Ishikawa (cell line): Measurements from ENCODE around the gene GRB7.
A peak's percentile ranks its signal among the peaks of the same experiment; 100 is the strongest.

Experiments
- CEBPB ChIP-seq: IDR thresholded peaks from 2 replicates; pipeline ENCODE4 v1.6.1; 2012
- CREB1 ChIP-seq: IDR thresholded peaks from 2 replicates; pipeline ENCODE4 v1.6.1; 2012; ENCODE audit warnings: low read depth
- EGR1 ChIP-seq: IDR thresholded peaks from 2 replicates; pipeline ENCODE4 v1.6.1; 2012
- EP300 ChIP-seq: IDR thresholded peaks from 2 replicates; pipeline ENCODE4 v1.6.1; 2012; ENCODE audit warnings: borderline replicate concordance
- FOXM1 ChIP-seq: IDR thresholded peaks from 2 replicates; pipeline ENCODE4 v1.6.1; 2012; ENCODE audit warnings: low read depth, borderline replicate concordance
- NFIC ChIP-seq: IDR thresholded peaks from 2 replicates; pipeline ENCODE4 v1.6.1; 2012
- RAD21 ChIP-seq: IDR thresholded peaks from 2 replicates; pipeline ENCODE4 v1.6.1; 2012; ENCODE audit warnings: low read depth
- TAF1 ChIP-seq: IDR thresholded peaks from 2 replicates; pipeline ENCODE4 v1.6.1; 2012; ENCODE audit warnings: low read depth, mild to moderate bottlenecking
- TCF12 ChIP-seq: IDR thresholded peaks from 2 replicates; pipeline ENCODE4 v1.6.1; 2012; ENCODE audit warnings: low read depth
- TEAD4 ChIP-seq: IDR thresholded peaks from 2 replicates; pipeline ENCODE4 v1.6.1; 2012
- YY1 ChIP-seq: IDR thresholded peaks from 2 replicates; pipeline ENCODE4 v1.6.1; 2012; ENCODE audit warnings: low read depth
- ZBTB7A ChIP-seq: IDR thresholded peaks from 2 replicates; pipeline ENCODE4 v1.6.1; 2012; ENCODE audit warnings: low read depth
- TF ChIP-seq, protein P1 (sequence below): IDR thresholded peaks from 2 replicates; pipeline ENCODE4 v1.6.1; 2012
- TF ChIP-seq, protein P2 (sequence below): IDR thresholded peaks from 2 replicates; pipeline ENCODE4 v1.6.1; 2012
- TF ChIP-seq, protein P3 (sequence below): IDR thresholded peaks from 2 replicates; pipeline ENCODE4 v1.6.1; 2012; ENCODE audit warnings: low read depth, mild to moderate bottlenecking

The GRB7 gene

DNA sequence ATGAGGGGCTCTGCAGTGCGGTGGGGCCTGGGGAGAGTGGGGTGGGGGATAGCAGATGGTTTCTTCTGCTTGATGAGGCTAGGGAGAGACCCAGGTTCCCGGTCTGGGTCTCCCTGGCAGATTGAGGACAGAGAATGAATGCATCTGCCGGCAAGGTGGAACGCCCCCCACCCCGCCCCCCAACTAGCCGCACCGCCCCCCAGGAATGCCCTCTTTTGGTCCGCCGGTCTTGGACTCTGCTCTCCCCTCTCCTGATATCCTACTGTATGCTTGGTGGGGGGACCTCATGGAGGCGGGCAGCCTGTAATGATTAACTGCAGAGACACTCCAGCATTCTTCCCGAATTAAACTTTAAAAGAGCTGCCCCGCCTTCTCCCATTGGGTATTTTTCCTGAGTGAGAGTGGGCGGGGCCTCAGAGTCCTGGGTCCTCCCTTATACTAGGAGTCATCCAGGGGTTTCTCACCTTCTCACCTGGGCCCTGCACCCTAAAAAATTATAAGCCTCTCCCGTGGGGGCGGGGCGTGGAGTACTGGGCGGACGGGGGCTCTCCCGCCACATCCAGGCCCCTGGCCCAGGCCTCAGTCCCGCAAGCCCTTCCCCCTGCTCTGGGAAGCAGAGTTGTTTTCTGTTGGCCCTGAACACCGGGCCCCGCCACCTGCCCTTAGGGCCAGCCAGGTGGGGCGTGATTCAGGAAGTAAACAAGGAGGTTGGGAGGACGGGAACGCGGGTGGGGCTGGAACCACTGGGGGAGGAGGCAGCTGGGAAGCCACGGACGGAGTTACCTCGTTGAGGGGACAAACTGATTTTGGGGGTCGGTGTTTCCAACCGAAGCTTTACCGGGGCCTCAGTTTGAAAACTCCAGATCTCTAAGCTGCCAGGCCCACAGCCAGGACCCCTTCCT is 1.5 kb downstream of the GRB7 start:
- TF ChIP-seq, protein P1, sequence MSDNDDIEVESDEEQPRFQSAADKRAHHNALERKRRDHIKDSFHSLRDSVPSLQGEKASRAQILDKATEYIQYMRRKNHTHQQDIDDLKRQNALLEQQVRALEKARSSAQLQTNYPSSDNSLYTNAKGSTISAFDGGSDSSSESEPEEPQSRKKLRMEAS, result peak; percentile 77
- TF ChIP-seq TEAD4 (0 out of 2 replicates have a peak, but pooled peaks have one; percentile 13), TCF12 (peak; percentile 43), NFIC (peak; percentile 60), CREB1 (no peak), EP300 (peak; percentile 28; the same call in 1 of the 2 replicates), YY1 (no peak), FOXM1 (no peak), EGR1 (no peak), CEBPB (no peak), RAD21 (no peak), TAF1 (no peak), ZBTB7A (no peak; the same call in 1 of the 2 replicates)
- TF ChIP-seq, protein P2, sequence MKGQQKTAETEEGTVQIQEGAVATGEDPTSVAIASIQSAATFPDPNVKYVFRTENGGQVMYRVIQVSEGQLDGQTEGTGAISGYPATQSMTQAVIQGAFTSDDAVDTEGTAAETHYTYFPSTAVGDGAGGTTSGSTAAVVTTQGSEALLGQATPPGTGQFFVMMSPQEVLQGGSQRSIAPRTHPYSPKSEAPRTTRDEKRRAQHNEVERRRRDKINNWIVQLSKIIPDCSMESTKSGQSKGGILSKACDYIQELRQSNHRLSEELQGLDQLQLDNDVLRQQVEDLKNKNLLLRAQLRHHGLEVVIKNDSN, result 0 out of 2 replicates have a peak, but pooled peaks have one; percentile 33
- TF ChIP-seq, protein P3, sequence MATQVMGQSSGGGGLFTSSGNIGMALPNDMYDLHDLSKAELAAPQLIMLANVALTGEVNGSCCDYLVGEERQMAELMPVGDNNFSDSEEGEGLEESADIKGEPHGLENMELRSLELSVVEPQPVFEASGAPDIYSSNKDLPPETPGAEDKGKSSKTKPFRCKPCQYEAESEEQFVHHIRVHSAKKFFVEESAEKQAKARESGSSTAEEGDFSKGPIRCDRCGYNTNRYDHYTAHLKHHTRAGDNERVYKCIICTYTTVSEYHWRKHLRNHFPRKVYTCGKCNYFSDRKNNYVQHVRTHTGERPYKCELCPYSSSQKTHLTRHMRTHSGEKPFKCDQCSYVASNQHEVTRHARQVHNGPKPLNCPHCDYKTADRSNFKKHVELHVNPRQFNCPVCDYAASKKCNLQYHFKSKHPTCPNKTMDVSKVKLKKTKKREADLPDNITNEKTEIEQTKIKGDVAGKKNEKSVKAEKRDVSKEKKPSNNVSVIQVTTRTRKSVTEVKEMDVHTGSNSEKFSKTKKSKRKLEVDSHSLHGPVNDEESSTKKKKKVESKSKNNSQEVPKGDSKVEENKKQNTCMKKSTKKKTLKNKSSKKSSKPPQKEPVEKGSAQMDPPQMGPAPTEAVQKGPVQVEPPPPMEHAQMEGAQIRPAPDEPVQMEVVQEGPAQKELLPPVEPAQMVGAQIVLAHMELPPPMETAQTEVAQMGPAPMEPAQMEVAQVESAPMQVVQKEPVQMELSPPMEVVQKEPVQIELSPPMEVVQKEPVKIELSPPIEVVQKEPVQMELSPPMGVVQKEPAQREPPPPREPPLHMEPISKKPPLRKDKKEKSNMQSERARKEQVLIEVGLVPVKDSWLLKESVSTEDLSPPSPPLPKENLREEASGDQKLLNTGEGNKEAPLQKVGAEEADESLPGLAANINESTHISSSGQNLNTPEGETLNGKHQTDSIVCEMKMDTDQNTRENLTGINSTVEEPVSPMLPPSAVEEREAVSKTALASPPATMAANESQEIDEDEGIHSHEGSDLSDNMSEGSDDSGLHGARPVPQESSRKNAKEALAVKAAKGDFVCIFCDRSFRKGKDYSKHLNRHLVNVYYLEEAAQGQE, result no peak

DNA sequence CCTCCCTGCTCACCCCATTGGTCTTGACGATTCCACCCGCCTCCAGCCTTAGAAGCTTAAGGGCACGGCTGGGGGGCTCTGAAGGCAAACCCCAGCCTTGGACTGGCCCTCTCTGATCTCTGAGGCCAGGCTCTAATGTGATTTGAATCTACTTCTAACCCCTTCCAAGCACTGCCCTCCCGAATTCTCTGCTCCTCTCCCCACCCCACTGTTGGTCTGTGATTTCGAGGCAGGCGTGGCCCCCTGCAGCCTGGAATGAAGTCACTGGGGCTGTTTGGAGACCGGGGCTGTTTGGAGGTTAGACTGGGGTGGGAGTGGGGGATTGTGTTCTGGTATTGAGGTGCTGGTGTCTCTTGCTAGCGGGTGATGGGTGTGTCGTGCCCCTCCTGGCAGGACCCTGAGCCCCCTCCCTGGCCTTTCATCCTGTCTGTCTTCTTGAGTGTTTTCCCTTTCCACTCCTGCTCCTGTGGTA is 2.2 kb downstream of the GRB7 start:
- TF ChIP-seq ZBTB7A (0 out of 2 replicates have a peak, but pooled peaks have one; percentile 26), TCF12 (0 out of 2 replicates have a peak, but pooled peaks have one; percentile 2), RAD21 (no peak), TEAD4 (no peak)
- TF ChIP-seq, protein P2, result no peak

DNA sequence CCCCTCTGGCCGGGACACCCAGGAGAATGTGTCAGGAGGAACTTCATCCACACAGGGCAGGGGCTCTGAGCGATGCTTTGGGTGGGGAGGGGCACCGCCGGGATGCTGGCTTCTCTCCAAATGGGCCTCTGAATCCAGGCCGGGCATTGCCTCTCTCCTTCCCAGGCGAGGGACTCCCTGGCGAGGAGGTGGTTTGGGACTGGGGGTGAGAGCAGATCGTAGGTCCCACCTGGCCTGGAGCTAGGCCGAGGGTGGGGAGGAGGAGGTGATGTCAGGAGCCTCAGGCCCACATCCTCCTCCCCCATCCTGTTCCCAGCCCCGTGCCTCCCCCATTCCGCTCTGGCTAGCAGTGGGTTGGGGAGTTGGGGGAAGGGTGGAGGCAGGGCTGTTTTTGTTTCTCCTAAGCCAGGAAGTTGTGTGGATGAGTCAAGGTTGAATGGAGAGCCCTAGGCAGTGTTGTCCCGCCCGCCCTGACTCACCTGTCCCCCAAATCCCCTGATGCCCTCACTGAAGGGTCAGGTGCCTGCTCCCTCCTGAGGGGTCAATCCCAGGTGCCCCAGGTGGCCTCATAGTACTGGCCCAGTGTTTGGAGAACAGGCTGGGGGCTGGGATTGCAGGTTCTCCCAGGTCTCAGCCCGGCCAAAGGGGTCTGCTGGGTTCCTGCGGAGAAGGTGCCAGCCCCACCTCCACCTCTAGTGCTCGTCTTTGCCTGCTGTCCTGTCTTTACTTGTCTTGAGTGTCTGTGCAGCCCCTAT is 2.8 kb downstream of the GRB7 start:
- TF ChIP-seq NFIC, result peak; percentile 26; the same call in 1 of the 2 replicates
- no peak for TF ChIP-seq CREB1

DNA sequence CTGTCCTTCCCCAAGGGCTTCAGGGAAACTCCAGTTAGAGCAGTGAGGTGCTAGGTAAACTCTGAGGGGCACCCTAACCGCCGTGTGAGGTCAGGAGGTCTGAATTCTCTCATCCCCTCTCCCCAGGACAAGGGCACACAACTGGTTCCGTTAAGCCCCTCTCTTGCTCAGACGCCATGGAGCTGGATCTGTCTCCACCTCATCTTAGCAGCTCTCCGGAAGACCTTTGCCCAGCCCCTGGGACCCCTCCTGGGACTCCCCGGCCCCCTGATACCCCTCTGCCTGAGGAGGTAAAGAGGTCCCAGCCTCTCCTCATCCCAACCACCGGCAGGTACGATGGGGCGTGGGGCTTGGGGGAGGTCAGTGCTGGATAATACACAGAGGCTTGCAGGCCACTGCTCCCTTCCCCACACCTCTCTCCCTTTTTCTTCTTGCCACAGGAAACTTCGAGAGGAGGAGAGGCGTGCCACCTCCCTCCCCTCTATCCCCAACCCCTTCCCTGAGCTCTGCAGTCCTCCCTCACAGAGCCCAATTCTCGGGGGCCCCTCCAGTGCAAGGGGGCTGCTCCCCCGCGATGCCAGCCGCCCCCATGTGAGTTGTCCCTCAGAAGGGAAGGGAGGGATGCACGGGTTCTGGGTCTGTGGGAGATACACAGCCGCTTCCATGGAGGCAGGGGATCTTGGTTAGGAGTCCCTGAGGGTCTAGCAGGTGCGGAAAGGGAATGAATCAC is 4.6 kb downstream of the GRB7 start:
- no peak for TF ChIP-seq FOXM1

DNA sequence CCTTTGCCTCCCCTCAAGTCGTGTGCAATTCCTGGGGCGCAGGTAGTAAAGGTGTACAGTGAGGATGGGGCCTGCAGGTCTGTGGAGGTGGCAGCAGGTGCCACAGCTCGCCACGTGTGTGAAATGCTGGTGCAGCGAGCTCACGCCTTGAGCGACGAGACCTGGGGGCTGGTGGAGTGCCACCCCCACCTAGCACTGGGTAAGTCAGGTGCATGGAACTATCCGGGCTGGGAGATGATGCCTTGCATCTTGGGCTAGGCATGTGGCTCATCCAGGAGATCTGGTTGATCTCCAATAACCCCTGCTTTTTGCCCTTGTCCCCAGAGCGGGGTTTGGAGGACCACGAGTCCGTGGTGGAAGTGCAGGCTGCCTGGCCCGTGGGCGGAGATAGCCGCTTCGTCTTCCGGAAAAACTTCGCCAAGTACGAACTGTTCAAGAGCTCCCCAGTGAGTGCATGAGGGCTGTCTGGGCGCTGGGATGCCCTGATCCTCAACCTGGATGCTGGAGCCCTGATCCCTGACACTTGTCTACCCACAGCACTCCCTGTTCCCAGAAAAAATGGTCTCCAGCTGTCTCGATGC is 5.2 kb downstream of the GRB7 start:
- TF ChIP-seq YY1, result no peak
- TF ChIP-seq CREB1, result no peak
- no peak for TF ChIP-seq NFIC

DNA sequence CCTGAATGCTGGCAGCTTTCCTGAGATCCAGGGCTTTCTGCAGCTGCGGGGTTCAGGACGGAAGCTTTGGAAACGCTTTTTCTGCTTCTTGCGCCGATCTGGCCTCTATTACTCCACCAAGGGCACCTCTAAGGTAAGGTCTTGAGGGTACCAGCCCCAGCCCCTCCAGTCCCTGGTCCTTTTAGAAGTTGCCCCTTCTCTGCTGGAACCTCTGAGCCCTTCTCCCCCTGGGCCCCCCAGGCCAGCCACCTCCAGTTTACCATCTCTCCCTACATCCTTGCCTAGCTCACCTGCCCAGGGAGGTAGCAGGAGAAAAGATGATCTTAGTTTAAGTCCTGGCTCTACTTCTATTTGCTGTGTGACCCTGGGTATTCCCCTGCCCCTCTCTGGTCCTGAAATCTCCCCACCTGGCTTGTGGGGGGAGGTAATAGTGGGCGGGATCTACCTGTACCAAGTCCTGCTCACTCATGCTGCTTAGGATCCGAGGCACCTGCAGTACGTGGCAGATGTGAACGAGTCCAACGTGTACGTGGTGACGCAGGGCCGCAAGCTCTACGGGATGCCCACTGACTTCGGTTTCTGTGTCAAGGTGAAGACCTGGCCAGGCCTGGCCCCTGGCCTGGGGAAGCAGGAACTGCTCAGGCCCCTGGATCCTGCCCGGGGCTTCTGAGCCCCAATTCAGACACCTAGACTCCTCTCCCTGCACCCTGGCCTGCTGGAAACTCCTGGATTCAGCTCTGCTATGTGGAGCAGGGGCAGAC is 6.5 kb downstream of the GRB7 start:
- TF ChIP-seq, protein P3, result no peak
- TF ChIP-seq, protein P2, result no peak
- TF ChIP-seq EGR1, result no peak
- no peak for TF ChIP-seq EP300
- TF ChIP-seq YY1, result no peak
- TF ChIP-seq CREB1, result no peak
- TF ChIP-seq, protein P1, result no peak
- no peak for TF ChIP-seq FOXM1
- no peak for TF ChIP-seq TAF1
- no peak for TF ChIP-seq NFIC
- TF ChIP-seq RAD21, result no peak
- TF ChIP-seq ZBTB7A, result no peak
- no peak for TF ChIP-seq TEAD4
- no peak for TF ChIP-seq TCF12
